K562 (cell line): Measurements from ENCODE around the gene PRR14. TPM values are rescaled to one million over a fixed set of nuclear protein-coding genes. Genes with fewer than 3 reads are reported as not detected.
A peak's percentile ranks its signal among the peaks of the same experiment; 100 is the strongest.

Experiments
- CREBBP ChIP-seq: IDR thresholded peaks from one replicate; pipeline ENCODE4 v1.6.1; 2012; ENCODE audit warnings: low read depth, mild to moderate bottlenecking, control low read depth, inconsistent platforms, low read length
- CTCFL ChIP-seq: IDR thresholded peaks from 2 replicates; pipeline ENCODE4 v1.6.1; 2011; ENCODE audit warnings: borderline replicate concordance, low read depth, mild to moderate bottlenecking, moderate library complexity, low read length; ENCODE audit not compliant: insufficient read depth, poor library complexity, severe bottlenecking
- PHF21A ChIP-seq: fragments of 450-650 bp; IDR thresholded peaks from 2 replicates; pipeline ENCODE4 v1.6.1; 2017; ENCODE audit warnings: low read depth, borderline replicate concordance
- PRPF4 ChIP-seq: fragments of 200-400 bp; formaldehyde crosslinking; IDR thresholded peaks from one replicate; pipeline ENCODE4 v1.6.1; 2017; ENCODE audit warnings: low read length, low read depth, mild to moderate bottlenecking; ENCODE audit not compliant: insufficient read depth, poor library complexity, severe bottlenecking
- RAD51 ChIP-seq: fragments of 450-650 bp; IDR thresholded peaks from 2 replicates; pipeline ENCODE4 v1.7.1; 2016; ENCODE audit warnings: low read depth, mild to moderate bottlenecking, borderline replicate concordance
- RBM14 ChIP-seq: fragments of 200-400 bp; formaldehyde crosslinking; IDR thresholded peaks from 2 replicates; pipeline ENCODE4 v1.6.1; 2018; ENCODE audit warnings: low read depth, mild to moderate bottlenecking, low read length, moderate library complexity, borderline replicate concordance; ENCODE audit not compliant: insufficient read depth
- RBM25 ChIP-seq: fragments of 200-400 bp; formaldehyde crosslinking; IDR thresholded peaks from 2 replicates; pipeline ENCODE4 v1.6.1; 2018; ENCODE audit warnings: low read length, low read depth, moderate library complexity; ENCODE audit not compliant: severe bottlenecking
- SIN3B ChIP-seq: fragments of 450-650 bp; IDR thresholded peaks from 2 replicates; pipeline ENCODE4 v1.6.1; 2017; ENCODE audit warnings: low read depth, mild to moderate bottlenecking, moderate library complexity
- THRB ChIP-seq: fragments of 450-650 bp; formaldehyde crosslinking; conservative IDR thresholded peaks from 2 replicates; pipeline ENCODE4 v1.4.0; 2022; ENCODE audit warnings: mild to moderate bottlenecking, missing genetic modification characterization
- ZKSCAN8 ChIP-seq: fragments of 200-800 bp; sonication (Bioruptor generic); IDR thresholded peaks from 2 replicates; pipeline ENCODE4 v1.6.1; 2016; ENCODE audit warnings: missing genetic modification characterization, missing compliant biosample characterization
- ZMIZ1 ChIP-seq, 2 experiments: fragments of 150-350 bp in 1 of 2; IDR thresholded peaks; 2 replicates each; pipeline ENCODE4 v1.6.1; 2012 to 2016; ENCODE audit warnings: low read depth in 2 of 2, low read length in 2 of 2, mild to moderate bottlenecking in 1 of 2, moderate library complexity in 1 of 2
- ZNF143 ChIP-seq: sonication (generic); formaldehyde crosslinking; IDR thresholded peaks from 2 replicates; pipeline ENCODE4 v1.9.0; 2022; ENCODE audit warnings: mild to moderate bottlenecking, missing genetic modification reagents
- ZNF277 ChIP-seq: fragments of 250-450 bp; sonication (Bioruptor Pico); IDR thresholded peaks from 2 replicates; pipeline ENCODE4 v1.8.0; 2022; ENCODE audit warnings: inconsistent platforms, mild to moderate bottlenecking, moderate library complexity, borderline replicate concordance
- ZNF512 ChIP-seq: IDR thresholded peaks from 2 replicates; pipeline ENCODE4 v1.6.1; 2016; ENCODE audit warnings: missing genetic modification characterization, missing compliant biosample characterization
- ZNF780A ChIP-seq: fragments of 250-450 bp; sonication (Bioruptor Pico); IDR thresholded peaks from 2 replicates; pipeline ENCODE4 v1.5.0; 2021; ENCODE audit warnings: mild to moderate bottlenecking
- polyA plus RNA-seq, 8 experiments: library from polyadenylated mRNA; depleted of rRNA in 4 of 8; stranded (reverse) in 5 of 8; unstranded in 3 of 8; fragments of >200 nt; fragmentation: Nextera tagmentation in 2 of 8; fragmentation: Illumina TruSeq in 1 of 8; extraction: Ambion mirVana in 2 of 8; extraction: Trizol in 1 of 8; gene quantifications; 2 replicates each; pipeline versions ENCODE4 v1.2.1 to v1.2.3, GENCODE V29; 2011 to 2014; ENCODE audit warnings: inconsistent platforms in 1 of 8, missing spikeins in 1 of 8
- total RNA-seq, 7 experiments: library from RNA; depleted of rRNA in 6 of 7; stranded (reverse); fragments of >200 nt in 6 of 7; fragmentation: Illumina TruSeq in 2 of 7; extraction: Trizol in 2 of 7; gene quantifications; 2 replicates each; pipeline versions ENCODE4 v1.2.1 to v1.2.3, GENCODE V29; 2011 to 2021; ENCODE audit warnings: low replicate concordance in 1 of 7

Gene PRR14
- total and polyA plus RNA-seq, 9 of the 15 experiments (the other 6 are each of a cell fraction or from before 2014, with no cell fraction given) = 2.2 to 63.1 (median 11.5) TPM

- TF ChIP-seq ZNF277 (CRISPR knock-in tag) (no peak), ZNF780A (CRISPR knock-in tag) (no peak), PRPF4 (no peak), ZNF143 (CRISPR knock-in tag) (no peak), CTCFL (no peak), ZNF512 (tag) (no peak), RBM14 (peak; percentile 98; the same call in 1 of the 2 replicates), THRB (no peak), ZMIZ1 (IDR thresholded peaks at IDR 0.05; ENCODE audit: low read depth in 2 of 2, low read length in 2 of 2) (no peak), PHF21A (no peak), CREBBP (no peak), ZKSCAN8 (no peak), RAD51 (no peak; the same call in 1 of the 2 replicates), SIN3B (0 out of 2 replicates have a peak, but pooled peaks have one; percentile 30), RBM25 (peak; percentile 99)
Observed at GRCh38 chr16:30609926-30610839, 40.6 kb upstream of the PRR14 start, which contains the start of gene ZNF689 (continued).
